Loucy (cell line): ENCODE results near the gene TSPAN32.

Experiments used
- H2AFZ ChIP-seq: fragments of 200-600 bp; sonication (generic); 2 replicates; pipeline ENCODE4 v1.6.0; 2016; ENCODE audit warnings: antibody characterized with exemption, mild to moderate bottlenecking, low read length, moderate library complexity
- H3F3A ChIP-seq: fragments of 200-600 bp; 2 replicates; pipeline ENCODE4 v1.6.0; 2016; ENCODE audit warnings: antibody characterized with exemption, low read depth, mild to moderate bottlenecking
- H3K27me3 ChIP-seq: fragments of 200-600 bp; sonication (generic); 2 replicates; pipeline ENCODE4 v1.6.1; 2014; ENCODE audit warnings: low read length, mild to moderate bottlenecking; ENCODE audit not compliant: insufficient read depth, poor library complexity, severe bottlenecking
- H3K36me3 ChIP-seq: fragments of 200-600 bp; sonication (generic); 2 replicates; pipeline ENCODE4 v1.6.1; 2016; ENCODE audit warnings: low read length; ENCODE audit not compliant: insufficient read depth
- H3K4me1 ChIP-seq: fragments of 200-600 bp; sonication (generic); 2 replicates; pipeline ENCODE4 v1.5.1; 2014; ENCODE audit warnings: low read length, mild to moderate bottlenecking; ENCODE audit not compliant: insufficient read depth, poor library complexity, severe bottlenecking
- H3K4me2 ChIP-seq: fragments of 200-600 bp; sonication (generic); 2 replicates; pipeline ENCODE4 v1.6.0; 2014; ENCODE audit warnings: antibody characterized with exemption, low read length, low read depth, mild to moderate bottlenecking; ENCODE audit not compliant: poor library complexity, severe bottlenecking
- H3K4me3 ChIP-seq: fragments of 200-600 bp; sonication (generic); 2 replicates; pipeline ENCODE4 v1.5.1; 2014; ENCODE audit warnings: low read length, mild to moderate bottlenecking, mixed read lengths; ENCODE audit not compliant: poor library complexity, severe bottlenecking
- H3K79me2 ChIP-seq: fragments of 200-600 bp; sonication (generic); 2 replicates; pipeline ENCODE4 v1.6.1; 2014; ENCODE audit warnings: low read length; ENCODE audit not compliant: insufficient read depth
- H3K9ac ChIP-seq: fragments of 200-600 bp; sonication (generic); 2 replicates; pipeline ENCODE4 v1.6.0; 2014; ENCODE audit warnings: mild to moderate bottlenecking, low read depth, low read length, moderate library complexity; ENCODE audit not compliant: poor library complexity, severe bottlenecking
- H3K9me2 ChIP-seq: fragments of 200-600 bp; sonication (generic); replicated peaks from 2 replicates; pipeline ENCODE4 v1.6.1; 2016; ENCODE audit warnings: low read depth, low read length, mixed read lengths
- H3K9me3 ChIP-seq: fragments of 200-600 bp; sonication (generic); 2 replicates; pipeline ENCODE4 v1.6.1; 2014; ENCODE audit warnings: mild to moderate bottlenecking, antibody characterized with exemption, low read length, low read depth; ENCODE audit not compliant: insufficient read depth
- H4K20me1 ChIP-seq: fragments of 200-600 bp; sonication (generic); 2 replicates; pipeline ENCODE4 v1.6.0; 2014; ENCODE audit warnings: antibody characterized with exemption, low read length, mild to moderate bottlenecking; ENCODE audit not compliant: insufficient read depth, poor library complexity, severe bottlenecking
- EZH2phosphoT487 ChIP-seq: fragments of 200-600 bp; IDR thresholded peaks from 2 replicates; pipeline ENCODE4 v1.6.1; 2018; ENCODE audit warnings: antibody characterized with exemption, mild to moderate bottlenecking, moderate library complexity, borderline replicate concordance
- TF ChIP-seq, protein P1 (sequence below): fragments of 200-600 bp; sonication (generic); conservative IDR thresholded peaks from 2 replicates; pipeline ENCODE4 v1.5.1; 2014; ENCODE audit warnings: mild to moderate bottlenecking, antibody characterized with exemption, low read length

The TSPAN32 gene

DNA sequence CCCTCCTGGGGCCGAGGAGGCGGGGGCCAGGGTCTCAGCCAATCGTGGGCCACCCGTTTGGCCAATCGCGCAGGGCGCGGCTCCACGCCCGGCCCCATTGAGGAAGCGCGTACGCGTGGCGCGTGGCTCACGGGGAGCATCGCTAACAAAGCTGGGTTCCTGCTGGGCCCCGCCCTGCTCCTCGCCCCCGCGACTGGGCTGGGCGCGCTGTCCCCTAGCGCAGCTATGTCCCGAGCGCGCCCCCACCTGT, 30.8 kb upstream of the TSPAN32 start:
- no peak overlapping the region for H2AFZ ChIP-seq
- no peaks in the 10 kb centered on the region for H3K79me2 ChIP-seq
- no peak overlapping the region for H3K4me3 ChIP-seq
- no peak overlapping the region for H3K4me2 ChIP-seq
- H3K9me2 ChIP-seq, result no peaks in the 10 kb centered on the region
- TF ChIP-seq, protein P1, sequence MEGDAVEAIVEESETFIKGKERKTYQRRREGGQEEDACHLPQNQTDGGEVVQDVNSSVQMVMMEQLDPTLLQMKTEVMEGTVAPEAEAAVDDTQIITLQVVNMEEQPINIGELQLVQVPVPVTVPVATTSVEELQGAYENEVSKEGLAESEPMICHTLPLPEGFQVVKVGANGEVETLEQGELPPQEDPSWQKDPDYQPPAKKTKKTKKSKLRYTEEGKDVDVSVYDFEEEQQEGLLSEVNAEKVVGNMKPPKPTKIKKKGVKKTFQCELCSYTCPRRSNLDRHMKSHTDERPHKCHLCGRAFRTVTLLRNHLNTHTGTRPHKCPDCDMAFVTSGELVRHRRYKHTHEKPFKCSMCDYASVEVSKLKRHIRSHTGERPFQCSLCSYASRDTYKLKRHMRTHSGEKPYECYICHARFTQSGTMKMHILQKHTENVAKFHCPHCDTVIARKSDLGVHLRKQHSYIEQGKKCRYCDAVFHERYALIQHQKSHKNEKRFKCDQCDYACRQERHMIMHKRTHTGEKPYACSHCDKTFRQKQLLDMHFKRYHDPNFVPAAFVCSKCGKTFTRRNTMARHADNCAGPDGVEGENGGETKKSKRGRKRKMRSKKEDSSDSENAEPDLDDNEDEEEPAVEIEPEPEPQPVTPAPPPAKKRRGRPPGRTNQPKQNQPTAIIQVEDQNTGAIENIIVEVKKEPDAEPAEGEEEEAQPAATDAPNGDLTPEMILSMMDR, result no peak
- TF ChIP-seq EZH2phosphoT487, result no peak
- H3K36me3 ChIP-seq, result no peaks in the 10 kb centered on the region
- H4K20me1 ChIP-seq, result no peaks in the 10 kb centered on the region
- H3K4me1 ChIP-seq, result peaks cover 9% of the 10 kb centered on the region
- H3F3A ChIP-seq, result no peaks in the 10 kb centered on the region
- no peaks in the 10 kb centered on the region for H3K27me3 ChIP-seq
- no peak overlapping the region for H3K9ac ChIP-seq
- H3K9me3 ChIP-seq, result no peaks in the 10 kb centered on the region

DNA sequence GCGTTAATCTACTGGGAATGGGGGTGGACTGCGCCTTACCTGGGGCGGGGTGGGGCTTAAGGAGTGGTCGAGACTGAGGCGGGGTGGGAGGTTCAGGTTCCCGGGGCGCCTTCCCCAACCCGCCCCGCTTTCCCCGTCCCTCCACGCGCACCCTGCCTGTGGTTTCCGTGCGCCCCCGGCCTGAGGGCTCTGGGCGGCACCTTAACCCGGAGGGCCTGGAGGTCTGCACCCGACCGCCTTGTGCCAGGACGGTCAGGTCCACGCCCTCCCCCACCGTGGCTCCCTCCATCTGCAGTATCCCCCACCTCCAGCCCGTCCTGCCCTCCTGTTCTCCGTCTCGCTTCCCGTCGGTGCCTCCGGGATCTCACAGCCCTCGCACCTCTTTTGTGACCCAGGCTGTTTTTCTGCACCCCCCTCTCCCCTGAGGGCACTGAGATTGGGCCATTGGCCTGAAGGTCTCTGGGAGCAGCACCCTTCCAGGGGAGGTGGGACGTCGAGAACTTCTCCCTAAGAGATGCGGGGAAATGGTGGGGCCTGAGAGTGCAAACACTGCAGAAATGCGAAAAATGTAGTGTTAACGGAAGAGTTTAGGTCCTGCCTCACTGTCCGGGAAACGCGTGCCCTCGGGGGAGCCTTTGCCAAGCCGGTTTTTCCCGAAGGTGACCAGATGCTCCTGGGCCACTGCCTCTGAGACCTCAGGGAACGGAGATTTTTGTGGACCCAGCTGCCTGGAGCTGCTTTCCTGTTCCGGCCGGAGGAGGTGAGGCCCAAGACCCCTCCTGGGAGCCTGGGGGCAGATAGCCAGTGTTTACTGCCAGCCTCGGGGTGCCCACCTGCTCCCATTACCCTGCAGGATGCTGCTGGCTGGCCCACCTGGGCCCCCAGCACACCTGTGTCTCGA, 30.2 kb upstream of the TSPAN32 start:
- H3K9me2 ChIP-seq, result no peaks in the 10 kb centered on the region
- no peaks in the 10 kb centered on the region for H3F3A ChIP-seq
- no peak overlapping the region for H3K4me3 ChIP-seq
- no peaks in the 10 kb centered on the region for H3K36me3 ChIP-seq
- H3K79me2 ChIP-seq, result no peaks in the 10 kb centered on the region
- peaks cover 4% of the 10 kb centered on the region for H3K4me1 ChIP-seq
- H3K9ac ChIP-seq, result no peak overlapping the region
- H3K9me3 ChIP-seq, result no peaks in the 10 kb centered on the region
- TF ChIP-seq EZH2phosphoT487, result no peak
- TF ChIP-seq, protein P1, result no peak
- H3K27me3 ChIP-seq, result no peaks in the 10 kb centered on the region
- no peak overlapping the region for H2AFZ ChIP-seq
- H4K20me1 ChIP-seq, result no peaks in the 10 kb centered on the region
- no peak overlapping the region for H3K4me2 ChIP-seq

DNA sequence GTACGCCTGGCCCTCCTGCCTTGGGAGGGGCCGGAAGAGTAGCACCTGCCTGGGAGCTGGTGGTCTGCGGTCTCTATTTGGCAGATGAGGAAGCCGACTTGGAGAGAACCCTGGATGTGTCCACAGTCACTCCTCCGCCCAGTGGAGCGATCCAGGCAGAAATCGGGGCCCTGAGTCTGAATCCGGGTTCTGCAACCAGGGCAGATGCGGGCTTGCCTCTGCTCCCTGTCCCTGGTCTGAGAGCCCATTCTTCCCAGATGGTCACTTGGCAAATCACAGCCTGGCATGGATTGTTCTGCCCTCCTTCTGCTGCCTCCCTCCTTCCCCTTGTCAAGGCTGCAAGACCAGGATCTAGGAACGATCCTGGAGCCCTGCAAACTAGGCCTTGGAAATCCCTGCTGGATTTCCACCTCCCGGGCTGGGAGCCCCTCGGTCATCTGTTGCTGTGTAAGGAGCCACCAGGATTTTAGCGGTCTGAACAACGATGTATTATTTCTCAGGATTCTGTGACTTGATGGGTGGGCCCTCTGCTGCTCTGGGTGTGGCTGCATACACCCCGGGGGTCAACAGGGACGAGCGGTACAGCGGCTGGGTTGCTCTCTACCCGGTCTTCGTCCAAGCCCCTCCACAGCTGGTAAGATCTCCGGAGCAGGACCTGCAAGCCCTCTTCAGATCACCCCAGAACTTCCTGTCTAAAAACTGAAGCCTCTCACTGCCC, 29.4 kb upstream of the TSPAN32 start:
- no peaks in the 10 kb centered on the region for H3K9me2 ChIP-seq
- no peaks in the 10 kb centered on the region for H3K79me2 ChIP-seq
- peaks cover 6% of the 10 kb centered on the region for H3K4me1 ChIP-seq
- no peak overlapping the region for H2AFZ ChIP-seq
- H3K9ac ChIP-seq, result no peak overlapping the region
- no peak overlapping the region for H3K4me3 ChIP-seq
- no peaks in the 10 kb centered on the region for H3K36me3 ChIP-seq
- no peaks in the 10 kb centered on the region for H3F3A ChIP-seq
- TF ChIP-seq, protein P1, result no peak
- TF ChIP-seq EZH2phosphoT487, result no peak
- no peak overlapping the region for H3K4me2 ChIP-seq
- no peaks in the 10 kb centered on the region for H3K27me3 ChIP-seq
- H4K20me1 ChIP-seq, result no peaks in the 10 kb centered on the region
- no peaks in the 10 kb centered on the region for H3K9me3 ChIP-seq
